Measurements from ENCODE around the gene PTPN1.

- TF ChIP-seq CTCF (IDR thresholded peaks at IDR 0.05 in 8 of 11, conservative IDR thresholded peaks at IDR 0.05 in 3 of 11) (no peak), POLR2A (IDR thresholded peaks at IDR 0.05) (no peak)
These were observed 63.9 kb downstream of the PTPN1 start for GRCh38 chr20:50574108-50574507.
